Suppressor macrophage treated with lipopolysaccharide for 4 hours (primary cell): ENCODE data around the gene PSMD3.

ENCODE experiments used
- DNase-seq: peaks from one replicate; pipeline ENCODE4 v3.0.0-alpha.2; 2020

PSMD3 gene

DNA sequence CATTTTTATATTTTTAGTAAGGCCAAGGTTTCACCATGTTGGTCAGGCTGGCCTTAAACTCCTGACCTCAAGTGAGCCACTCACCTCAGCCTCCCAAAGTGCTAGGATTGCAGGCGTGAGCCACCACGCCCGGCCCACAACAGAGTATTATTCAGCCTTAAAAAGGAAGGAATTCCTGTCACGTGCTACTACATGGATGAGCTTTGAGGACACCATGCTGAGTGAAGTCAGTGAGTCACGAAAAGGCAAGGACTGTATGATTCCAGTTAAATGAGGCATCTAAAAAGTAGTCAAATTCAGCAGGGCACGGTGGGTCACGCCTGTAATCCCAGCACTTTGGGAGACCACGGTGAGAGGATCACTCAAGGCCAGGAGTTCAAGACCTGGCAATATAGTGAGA, 44.3 kb downstream of the PSMD3 start:
- DNase-seq, result no peak

DNA sequence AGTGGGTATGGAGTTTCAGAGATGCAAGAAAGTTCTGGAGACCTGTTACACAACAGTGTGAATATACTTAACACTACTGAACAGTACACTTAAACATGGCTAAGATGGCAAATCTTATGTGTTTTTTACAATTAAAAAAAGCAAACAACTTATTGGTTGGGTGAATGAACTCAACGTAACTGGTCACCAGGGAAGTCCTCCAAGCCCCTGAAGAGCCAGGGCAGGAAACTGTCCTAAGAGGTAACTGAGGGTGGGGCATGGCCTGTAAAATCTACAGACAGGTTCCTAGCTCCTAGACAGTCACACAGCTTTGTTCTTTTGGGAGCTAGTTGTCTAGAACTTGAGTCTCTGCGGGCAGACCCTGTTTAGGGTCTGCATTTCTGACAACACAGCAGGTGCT, 45.0 kb downstream of the PSMD3 start:
- DNase-seq, result no peak

DNA sequence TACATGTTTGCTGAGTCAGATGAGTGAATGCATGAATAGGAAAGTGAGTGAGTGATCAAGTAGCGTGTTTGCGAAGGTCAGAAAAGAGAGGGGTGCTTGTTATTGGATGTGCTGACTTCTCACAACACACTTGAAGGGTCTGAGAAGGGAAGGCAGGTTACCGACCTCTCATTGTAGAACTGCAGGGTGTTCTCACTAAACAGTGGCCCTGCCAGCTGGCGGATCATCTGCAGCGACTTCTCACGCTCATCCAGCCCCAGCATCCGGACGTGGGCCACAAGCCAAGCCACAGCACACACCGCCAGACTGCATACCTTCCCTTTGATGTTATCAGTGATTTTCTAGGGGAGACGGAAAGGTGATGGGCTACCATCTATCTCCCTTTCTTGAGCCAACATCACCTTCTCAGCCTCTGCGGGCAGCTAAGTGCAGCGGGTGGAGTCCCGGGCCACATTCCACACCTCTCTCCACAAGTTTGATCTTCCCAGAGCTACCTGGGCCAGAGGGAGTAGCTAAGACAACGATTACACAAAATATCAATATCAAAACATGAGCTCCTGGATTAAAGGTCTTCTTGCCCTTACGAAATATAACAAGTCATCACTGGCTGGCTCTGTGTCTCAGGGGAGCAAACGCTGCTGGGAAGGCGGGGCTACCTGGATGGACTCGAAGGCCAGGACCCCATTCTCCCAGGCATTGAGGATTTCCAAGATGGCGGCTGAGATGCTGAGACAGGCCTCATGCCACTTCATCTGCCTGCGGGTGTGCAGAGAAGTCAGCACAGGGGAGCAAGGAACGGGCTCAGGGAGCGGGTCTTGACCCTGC, 45.6 kb downstream of the PSMD3 start:
- DNase-seq, result no peak

DNA sequence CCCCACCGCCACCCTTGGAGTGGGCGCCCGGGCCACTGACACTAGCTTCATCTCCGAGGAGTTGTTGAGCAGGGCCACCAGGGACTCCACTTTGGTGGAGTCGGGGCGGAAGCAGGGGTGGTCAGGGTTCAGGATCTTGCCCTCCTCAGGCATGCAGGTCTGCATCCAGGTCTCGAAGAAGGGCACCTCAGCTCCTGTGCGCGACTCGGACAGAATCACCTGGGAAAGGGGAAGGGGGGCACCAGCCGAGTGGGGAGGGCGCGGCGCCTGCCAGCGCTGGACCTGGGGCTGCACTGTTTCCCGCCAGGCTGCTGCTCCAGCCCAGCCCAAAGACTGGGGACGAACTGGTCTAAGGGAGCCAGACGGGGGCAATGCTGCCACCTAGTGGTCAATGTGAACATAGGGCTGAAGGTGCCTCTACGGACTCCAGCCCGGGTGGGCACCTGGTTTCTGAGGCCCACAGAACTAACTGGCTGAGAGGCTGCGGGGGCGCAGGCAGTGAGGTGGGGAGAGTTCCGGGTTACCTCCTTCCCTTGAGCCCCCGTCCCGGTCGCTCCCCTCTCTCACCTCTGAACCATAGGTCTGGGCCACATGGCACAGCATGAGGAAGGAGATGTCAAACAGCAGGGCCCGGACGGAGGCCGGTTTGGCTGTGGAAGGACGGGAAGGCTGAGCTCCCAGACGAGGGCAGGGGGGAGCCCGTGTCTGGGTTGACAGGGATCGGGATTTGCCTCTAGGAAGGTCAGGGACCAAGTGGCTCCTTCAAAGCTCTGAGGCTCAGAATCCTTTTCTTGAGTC, 46.4 kb downstream of the PSMD3 start:
- peak; percentile 87 for DNase-seq

DNA sequence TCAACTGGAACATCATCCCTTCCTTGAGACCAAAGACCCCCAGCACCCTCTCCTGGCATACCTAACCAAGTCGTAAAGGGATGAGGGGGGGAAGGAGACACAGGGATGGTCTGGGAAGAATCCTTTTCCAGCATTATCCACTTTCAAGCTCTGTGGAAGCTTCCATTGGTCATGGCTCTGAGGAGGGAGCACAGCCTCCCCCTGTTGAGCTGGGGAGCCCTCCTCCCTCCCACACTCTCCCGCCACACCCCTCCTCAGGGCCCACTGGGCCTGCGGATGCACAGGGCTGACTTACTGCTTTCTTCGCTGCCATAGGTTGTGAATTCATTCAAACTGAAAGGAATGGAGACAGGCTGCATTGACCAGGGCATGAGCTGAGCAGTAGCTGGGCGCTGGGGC, 47.0 kb downstream of the PSMD3 start:
- no peak for DNase-seq

DNA sequence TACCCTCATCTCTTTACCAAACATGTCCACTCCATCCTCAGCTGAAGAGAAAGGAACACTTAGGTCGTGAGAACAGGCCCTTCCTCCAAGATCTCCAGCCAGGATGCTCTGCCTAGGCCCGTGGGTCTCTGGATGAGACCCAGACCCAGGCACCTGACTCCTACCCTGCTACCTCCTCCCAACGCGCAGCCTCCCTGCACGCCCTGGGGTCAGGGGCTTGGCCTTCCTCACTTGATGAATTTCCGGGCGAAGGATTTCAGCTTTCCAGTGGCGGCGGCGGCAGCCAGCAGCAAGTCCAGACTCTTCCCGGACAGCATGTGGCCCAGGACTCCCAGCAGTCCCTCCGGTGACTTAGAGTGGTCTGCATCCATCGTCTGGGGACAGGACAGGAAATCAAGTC, 48.0 kb downstream of the PSMD3 start:
- DNase-seq, result no peak

DNA sequence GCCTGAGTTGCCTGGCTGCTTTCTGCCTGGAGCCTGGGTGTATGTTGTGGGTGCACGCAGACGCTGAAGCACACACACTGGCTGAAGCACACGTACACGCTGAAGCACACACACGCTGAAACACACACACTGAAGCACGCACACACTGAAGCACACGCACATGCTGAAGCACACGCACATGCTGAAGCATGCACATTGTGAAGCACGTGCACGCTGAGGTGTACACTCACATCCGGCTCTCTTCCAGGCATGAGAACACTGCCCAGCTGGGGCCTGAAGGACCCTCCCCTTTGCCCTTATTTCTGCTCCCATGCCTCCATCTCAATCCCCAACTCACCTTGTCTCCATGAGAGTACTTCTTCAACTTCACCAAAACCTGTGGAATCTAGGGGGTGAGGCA, 51.1 kb downstream of the PSMD3 start:
- DNase-seq, result no peak

DNA sequence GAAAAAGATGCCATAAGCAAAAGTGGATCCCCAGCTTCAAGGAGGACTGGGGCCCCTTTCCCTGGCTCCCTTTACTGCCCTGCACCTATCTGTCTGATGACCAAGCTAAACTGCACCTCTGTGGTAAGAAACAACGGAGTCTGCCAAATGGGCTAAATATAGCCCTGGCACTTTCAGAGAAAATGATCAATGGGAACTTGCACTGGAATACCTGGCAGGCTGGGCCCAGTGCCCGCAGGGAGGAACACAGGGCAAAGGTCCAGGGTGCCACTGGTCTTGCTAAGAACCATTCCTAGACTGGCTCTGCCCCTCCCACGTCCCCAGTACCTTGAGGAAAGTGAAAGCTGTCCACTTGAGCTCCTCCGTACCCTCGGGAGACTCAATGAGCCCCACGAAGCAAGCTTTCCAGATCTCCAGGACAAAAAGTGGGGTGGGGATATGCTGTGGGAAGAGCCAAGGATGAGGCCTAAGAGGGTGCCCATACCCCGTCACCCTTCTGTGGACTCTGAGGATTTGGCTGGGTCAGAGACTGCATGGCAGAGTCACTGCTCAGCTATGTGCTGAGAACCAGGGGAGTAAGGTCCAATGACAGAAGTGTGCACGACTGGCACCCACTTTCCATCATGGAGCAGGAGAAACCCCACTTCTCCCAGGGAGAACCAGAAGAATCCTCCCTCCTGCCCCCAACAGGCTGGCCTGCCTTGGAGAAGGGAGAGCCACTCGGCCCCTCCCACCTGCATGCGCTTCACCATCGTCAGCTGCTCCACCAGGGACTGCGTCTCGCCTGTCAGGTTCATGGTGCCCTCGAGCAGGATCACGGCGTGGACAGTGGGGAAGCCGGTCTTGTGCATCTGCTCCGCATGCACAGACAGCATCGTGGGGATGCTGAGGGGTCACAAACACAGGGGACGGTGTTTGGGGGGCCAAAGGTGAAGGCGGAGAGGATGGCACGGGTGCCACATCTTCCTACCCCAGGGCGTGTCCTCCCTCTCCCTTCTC, 52.0 kb downstream of the PSMD3 start:
- DNase-seq, result no peak

DNA sequence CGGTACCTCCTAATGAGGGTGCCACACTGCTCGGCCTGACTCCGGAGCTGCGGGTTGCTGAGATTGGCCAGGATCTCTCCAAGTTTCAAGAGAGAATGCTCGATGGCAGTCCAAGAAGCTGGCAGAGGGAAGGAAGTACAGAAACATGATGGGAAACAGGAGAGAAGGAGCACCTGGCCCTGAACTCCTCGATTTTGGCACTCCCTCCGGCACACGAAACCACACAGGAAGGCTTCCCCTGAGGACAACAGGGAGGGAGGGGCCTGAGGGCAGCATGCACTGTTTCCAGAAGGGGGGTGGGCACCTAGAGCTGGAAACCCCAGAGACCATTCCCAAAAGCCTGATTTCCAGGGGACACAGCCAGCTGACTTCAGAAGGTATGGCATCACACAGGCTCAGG, 52.7 kb downstream of the PSMD3 start:
- no peak for DNase-seq

DNA sequence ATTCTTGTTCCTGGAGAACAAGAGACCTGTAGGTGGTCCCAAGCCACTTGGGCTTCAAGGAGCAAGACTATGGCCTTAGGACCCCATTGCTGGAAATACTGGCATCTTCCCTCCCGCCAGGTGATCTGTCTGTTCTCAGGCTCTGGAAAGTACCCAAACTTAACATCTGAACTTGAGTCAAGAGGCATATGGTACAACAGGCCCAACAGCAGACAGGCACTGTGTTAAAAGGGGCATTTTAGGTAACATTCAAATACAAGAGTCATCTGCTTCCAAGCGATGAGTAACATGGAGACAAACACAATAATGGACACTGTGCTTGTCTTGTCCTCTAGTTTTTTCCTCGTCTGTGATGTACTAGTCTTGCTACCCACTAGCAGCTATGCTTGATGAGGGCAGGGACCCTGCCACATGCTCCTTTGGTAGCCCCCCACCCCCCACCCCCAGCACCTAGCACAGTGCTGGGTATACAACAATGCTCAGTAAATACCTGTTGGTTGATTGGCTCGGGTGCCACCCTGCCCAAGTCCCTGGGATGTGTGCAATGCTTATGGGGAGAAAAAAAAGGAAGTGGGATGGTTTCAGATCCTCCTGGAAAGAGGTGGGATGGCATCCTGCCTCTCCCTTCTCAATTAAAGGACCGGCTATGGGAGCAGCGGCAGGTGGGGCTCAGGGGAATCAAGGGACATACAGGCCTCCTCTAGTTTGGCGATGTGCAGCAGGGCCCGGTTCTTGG, 54.0 kb downstream of the PSMD3 start:
- DNase-seq, result no peak

DNA sequence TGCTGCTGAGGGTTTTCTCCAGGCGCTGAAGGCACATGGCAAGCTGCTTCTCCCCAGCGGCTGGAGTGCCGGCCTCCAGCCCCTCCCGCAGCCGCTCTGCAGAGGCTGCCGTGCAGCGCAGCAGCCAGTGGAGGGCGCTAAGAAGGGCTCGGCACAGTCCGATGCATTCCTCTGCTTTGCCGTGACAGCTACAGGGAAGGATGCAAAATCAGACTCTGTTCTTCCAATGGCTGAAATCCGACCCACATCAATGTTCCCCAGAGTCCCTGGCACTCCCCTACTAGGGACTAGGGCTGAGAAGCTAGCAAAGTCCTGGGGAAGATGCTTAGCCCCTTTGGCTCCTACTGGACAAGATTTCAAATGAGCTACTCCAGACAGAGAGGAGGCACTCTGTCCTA, 54.6 kb downstream of the PSMD3 start:
- DNase-seq, result no peak

DNA sequence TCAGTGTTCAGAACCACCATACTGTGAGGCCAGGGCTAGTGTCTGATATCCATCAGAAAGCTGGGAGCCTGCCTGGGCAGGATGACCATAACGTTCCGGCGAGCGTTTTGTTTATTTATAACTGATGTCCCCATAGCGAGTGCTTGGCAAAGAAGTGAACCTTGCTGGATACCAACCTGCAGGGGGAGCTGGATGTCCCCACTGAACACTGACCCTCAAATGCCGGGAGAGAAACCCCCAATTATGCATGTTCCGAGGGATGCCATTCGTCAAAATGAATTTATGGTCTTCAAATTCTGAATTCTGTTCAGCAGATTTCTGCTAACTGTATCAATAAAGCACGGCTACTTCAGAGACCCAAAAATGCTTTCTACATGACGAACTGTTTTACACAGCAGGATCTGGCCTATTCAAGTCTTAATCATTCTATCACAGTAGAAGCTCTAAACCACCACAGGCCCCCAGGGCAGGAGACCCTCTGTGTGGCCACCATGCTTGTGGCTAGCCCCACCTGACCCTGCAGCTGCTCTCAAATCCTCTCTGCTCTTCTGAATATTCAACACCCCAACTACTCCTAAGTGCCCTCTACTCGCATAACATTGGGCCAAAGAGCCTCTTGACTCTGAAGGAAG, 58.4 kb downstream of the PSMD3 start:
- no peak for DNase-seq

DNA sequence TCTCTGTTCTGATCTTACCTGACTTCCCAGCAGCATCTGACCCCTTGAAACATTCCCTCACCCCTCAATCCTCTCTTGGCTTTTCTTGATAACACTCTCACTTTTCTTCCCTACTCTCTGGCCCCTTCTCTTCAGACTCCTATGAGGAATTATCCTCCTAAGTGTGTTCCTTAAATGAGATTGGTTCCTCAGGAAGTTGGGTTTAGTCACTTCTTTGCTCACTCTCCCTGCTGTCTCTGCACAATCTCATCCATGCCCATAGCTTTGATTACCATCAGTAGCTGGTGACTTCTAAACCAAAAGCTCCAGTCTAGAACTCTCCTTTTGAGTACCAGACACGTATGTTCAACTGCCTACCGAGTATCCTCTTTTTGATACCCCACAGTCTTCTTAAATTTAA, 60.6 kb downstream of the PSMD3 start:
- DNase-seq, result peak; percentile 53
